IPS-15b (cell line): Measurements from ENCODE around the gene YPEL5.

Source experiments
- H3K27me3 ChIP-seq: one replicate; pipeline ENCODE4 v1.6.1; 2013; ENCODE audit warnings: low read length; ENCODE audit not compliant: control insufficient read depth, insufficient read depth
- H3K36me3 ChIP-seq: one replicate; pipeline ENCODE4 v1.6.1; 2013; ENCODE audit warnings: low read length; ENCODE audit not compliant: control insufficient read depth, insufficient read depth
- H3K4me1 ChIP-seq: one replicate; pipeline ENCODE4 v1.6.1; 2013; ENCODE audit warnings: mild to moderate bottlenecking, low read length; ENCODE audit not compliant: control insufficient read depth, insufficient read depth
- H3K4me3 ChIP-seq: one replicate; pipeline ENCODE4 v1.5.1; 2013; ENCODE audit warnings: low read depth, low read length
- H3K9ac ChIP-seq: one replicate; pipeline ENCODE4 v1.6.1; 2013; ENCODE audit warnings: low read depth, mild to moderate bottlenecking, low read length
- H3K9me3 ChIP-seq: one replicate; pipeline ENCODE4 v1.6.1; 2013; ENCODE audit warnings: mild to moderate bottlenecking, low read length; ENCODE audit not compliant: control insufficient read depth, insufficient read depth

The YPEL5 gene

DNA sequence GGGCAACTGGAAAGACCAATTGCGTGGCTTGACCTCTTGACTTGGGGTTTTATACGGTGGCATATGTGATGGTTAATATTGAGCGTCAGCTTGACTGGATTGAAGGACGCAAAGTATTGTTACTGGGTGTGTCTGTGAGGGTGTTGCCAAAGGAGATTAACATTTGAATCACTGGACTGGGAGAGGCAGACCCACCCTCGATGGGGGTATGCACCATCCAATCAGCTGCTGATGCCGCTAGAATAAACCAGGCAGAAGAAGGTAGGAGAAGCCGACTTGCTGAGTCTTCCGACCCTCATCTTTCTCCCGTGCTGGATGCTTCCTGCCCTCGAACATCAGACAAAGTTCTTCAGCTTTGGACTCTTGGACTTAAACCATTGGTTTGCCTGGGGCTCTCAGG lies 34.2 kb upstream of the YPEL5 start:
- Histone ChIP-seq H3K36me3 (no peaks in the 10 kb centered on the region), H3K9ac (no peak overlapping the region), H3K27me3 (no peaks in the 10 kb centered on the region), H3K4me1 (no peaks in the 10 kb centered on the region), H3K4me3 (no peak overlapping the region), H3K9me3 (no peaks in the 10 kb centered on the region)

DNA sequence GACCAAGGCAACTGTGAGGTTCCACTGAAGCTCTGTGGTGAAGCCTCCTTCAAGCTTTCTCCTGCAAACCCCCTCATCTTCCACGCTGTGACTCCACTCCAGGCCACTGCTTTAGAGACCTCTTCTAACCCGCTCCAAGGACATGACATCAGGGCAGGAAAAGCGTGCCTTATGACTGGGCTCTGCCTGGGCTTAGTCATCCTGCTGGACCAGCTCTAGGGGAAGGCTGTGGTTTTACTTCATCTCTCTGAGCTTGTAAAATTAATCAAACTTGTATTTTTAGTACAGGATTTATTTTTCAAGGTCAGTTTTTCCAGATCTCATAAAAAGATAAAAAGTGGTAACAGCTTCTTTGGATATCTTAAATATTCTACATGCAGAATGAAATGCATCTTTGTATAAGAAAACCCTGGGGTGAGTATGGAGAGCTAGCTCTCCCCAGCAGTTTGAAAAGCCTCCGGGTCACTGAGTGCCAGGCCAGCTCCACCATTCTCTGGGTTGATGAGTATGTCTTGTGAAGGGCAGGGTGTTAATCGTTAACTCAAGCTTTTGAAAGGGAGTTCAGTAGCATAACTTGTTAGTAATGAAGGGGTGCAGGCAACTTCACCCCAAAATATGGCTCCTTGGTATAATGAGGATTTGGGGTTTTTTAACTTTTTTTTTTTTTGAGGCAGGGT lies 33.1 kb upstream of the YPEL5 start:
- Histone ChIP-seq H3K27me3 (no peaks in the 10 kb centered on the region), H3K9me3 (no peaks in the 10 kb centered on the region), H3K9ac (no peak overlapping the region), H3K4me3 (no peak overlapping the region), H3K36me3 (no peaks in the 10 kb centered on the region), H3K4me1 (no peaks in the 10 kb centered on the region)

DNA sequence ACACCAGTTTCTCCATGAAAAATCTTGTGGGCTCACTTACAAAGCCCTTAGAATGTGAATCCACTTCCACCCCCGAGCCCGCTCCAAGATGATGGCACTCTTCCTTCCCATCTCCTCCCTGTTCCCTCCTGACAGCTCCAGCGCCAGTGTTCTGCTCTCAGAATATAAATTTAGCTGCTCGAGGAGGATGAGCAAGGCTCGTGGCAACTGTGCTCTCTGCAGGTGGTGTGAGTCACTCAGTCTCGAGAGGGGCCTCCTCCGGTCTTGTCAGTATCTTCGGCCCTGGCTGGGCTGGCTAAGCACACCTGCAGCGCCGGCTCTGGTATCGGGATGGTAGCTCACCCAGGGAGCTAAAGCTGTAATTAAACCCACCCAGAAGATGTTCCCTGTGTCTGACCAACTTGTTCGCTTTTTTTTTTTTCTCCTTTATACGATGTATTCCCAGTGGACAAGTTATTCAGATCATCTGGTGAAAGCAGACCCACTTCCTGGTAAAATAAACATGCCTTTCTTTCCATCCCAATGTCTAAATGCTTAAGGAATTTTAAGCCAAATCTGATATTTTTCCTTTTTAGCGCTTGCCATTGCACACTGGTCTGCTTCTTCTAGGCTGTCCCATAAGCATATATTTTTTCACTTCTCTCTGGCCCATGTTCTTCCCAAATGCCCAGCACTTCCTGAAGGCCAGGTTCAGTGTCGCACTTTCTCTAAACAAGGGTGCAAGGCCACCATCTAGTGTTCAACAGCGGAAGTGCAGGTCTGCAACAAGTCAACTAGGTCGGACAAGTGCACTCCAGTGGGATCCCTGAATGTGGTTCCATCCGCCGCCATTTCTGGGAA lies 31.4 kb upstream of the YPEL5 start:
- Histone ChIP-seq H3K9me3 (no peaks in the 10 kb centered on the region), H3K9ac (no peak overlapping the region), H3K4me3 (no peak overlapping the region), H3K27me3 (no peaks in the 10 kb centered on the region), H3K4me1 (no peaks in the 10 kb centered on the region), H3K36me3 (no peaks in the 10 kb centered on the region)

DNA sequence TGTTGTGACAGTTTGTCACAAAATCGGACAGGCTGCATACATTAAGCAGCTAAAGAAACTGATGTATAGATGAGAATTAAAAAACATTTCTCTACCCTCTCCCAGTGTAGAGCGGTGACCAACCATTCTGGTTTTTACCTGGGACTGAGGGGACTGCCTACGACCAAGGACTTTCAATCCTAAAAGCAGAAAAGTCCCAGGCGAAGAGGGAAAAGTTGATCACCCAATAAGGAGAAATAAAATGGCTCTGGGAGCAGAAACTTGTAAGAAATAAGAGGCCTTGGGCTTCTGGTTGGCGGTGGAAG lies 30.9 kb upstream of the YPEL5 start:
- Histone ChIP-seq H3K9ac (no peak overlapping the region), H3K4me3 (no peak overlapping the region), H3K27me3 (no peaks in the 10 kb centered on the region), H3K9me3 (no peaks in the 10 kb centered on the region), H3K36me3 (no peaks in the 10 kb centered on the region), H3K4me1 (no peaks in the 10 kb centered on the region)

DNA sequence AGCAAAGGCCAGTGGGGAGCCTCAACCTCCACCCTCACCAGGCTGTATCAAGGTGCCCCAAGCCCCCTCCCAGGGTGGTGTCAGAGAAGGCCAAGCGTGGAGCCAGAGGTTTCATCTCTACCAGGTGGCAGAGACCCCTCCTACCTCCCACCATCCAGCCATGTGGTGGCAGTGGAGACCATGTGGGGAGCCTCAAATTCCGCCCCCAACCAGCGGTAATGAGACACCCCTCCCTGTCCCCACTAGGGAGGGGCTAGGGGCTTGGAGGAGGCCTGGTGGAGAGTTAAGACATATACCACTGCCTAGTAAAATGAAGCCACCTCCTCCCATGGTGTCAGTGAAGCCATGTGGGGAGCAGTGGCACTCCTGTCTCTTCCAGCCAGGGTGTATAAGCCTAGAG lies 24.4 kb upstream of the YPEL5 start:
- no peak overlapping the region for H3K4me3 ChIP-seq
- no peaks in the 10 kb centered on the region for H3K27me3 ChIP-seq
- no peaks in the 10 kb centered on the region for H3K4me1 ChIP-seq
- no peak overlapping the region for H3K9ac ChIP-seq
- H3K36me3 ChIP-seq = no peaks in the 10 kb centered on the region
- H3K9me3 ChIP-seq = no peaks in the 10 kb centered on the region

DNA sequence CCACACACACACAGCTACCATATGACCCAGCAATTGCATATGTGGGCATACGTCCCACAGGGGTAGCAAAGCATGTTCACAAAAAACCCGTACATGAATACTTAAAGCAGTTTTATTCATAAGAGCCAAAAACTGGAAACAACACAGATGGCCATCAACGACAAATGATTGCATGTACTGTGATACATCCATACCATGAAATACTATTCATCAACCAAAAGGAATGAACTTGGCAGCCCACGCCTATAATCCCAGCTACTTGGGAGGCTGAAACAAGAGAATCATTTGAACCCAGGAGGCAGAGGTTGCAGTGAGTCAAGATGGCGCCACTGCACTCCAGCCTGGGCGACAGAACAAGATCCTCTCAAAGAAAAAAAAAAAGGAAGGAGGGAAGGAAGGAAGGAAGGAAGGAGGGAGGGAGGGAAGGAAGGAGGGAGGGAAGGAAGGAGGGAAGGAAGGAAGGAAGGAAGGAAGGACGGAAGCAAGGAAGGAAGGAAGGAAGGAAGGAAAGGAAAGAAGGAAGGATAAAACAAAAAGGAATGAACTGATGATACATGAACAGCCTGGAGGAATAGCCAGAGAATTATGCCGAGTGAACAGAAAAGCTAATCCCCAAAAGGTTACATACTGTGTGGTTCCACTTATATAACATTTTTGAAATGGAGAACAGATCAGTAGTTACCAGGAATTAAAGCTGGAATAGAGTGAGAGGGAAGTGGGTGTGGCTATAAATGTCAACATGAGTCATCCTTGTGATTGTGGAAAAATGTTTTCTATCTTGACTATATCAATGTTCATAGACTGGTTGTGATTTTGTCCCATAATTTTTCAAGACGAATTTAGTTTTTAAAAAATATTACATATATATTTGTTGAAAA lies 19.6 kb upstream of the YPEL5 start:
- H3K9ac ChIP-seq = no peak overlapping the region
- H3K4me3 ChIP-seq = no peak overlapping the region
- no peaks in the 10 kb centered on the region for H3K36me3 ChIP-seq
- no peaks in the 10 kb centered on the region for H3K9me3 ChIP-seq
- H3K4me1 ChIP-seq = no peaks in the 10 kb centered on the region
- no peaks in the 10 kb centered on the region for H3K27me3 ChIP-seq

DNA sequence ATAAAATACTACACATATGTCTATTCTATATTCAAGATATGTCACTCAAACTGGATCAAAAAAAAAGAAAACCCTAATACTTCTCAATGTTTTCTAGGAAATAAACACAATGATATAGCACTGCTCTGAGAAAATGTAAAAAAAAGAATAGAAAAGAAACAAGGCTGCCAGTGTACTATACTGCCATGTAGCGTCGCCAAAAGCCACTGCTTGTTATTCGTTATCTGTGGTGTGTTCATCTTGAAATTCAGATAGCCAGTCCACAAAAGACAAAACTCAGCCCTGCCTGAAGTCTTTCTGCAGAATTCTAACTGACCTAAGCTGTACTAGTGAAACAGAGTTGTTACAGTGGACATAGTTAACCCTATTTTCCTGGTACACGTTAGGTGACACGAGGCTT lies 12.2 kb upstream of the YPEL5 start:
- H3K9me3 ChIP-seq = no peaks in the 10 kb centered on the region
- H3K36me3 ChIP-seq = no peaks in the 10 kb centered on the region
- no peak overlapping the region for H3K9ac ChIP-seq
- H3K27me3 ChIP-seq = no peaks in the 10 kb centered on the region
- H3K4me3 ChIP-seq = no peak overlapping the region
- no peaks in the 10 kb centered on the region for H3K4me1 ChIP-seq

DNA sequence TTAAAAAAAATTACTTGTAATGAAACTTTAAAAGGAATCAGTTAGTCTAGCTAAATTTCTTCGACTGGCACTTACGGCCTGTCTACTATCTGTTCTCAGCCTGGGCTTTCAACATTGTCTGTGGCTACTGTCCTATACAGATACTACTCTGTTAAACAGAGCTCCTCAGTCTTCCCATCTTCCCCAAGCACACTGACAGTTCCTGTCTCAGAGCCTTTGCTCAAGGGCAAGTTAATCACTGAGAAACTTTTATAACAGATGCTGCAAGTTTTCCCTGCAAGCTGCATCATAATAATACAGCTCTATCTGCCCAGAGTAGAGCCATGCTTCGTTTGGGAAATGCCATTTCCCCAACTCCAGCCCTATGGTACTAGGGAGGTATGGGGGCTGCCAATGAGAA lies 11.3 kb upstream of the YPEL5 start:
- Histone ChIP-seq H3K9ac (no peak overlapping the region), H3K4me3 (no peak overlapping the region), H3K36me3 (no peaks in the 10 kb centered on the region), H3K9me3 (no peaks in the 10 kb centered on the region), H3K27me3 (no peaks in the 10 kb centered on the region), H3K4me1 (no peaks in the 10 kb centered on the region)

DNA sequence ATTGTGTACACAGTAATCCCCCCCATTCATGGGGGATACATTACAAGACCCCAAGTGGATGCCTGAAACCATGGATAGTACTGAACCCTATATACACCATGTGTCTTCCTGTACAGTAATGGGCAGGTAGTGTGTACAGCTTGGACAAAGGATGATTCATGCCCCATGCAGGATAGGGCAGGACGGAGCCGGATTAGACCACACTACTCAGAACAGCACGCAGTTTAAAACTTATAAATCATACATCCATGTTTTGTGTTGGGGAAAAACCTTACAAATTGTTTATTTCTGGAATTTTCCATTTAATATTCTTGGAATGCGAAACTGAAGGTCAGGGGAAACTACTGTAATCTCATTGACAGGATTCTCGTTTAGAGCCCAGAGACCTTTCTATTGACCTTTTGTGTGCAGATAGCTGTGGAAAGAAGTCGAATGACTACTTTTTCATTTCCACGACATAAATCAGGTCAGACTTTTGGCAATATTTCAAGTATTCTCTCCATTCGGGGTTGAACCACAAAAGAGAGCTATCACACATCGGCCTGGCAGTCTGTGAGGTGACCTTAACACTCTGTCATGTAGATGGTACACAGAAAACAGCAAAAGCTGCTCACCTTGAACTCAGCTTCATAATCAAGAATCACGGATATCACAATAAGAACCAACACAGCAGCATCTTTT lies 9.9 kb upstream of the YPEL5 start:
- Histone ChIP-seq H3K9me3 (no peaks in the 10 kb centered on the region), H3K36me3 (no peaks in the 10 kb centered on the region), H3K27me3 (no peaks in the 10 kb centered on the region), H3K4me1 (no peaks in the 10 kb centered on the region), H3K4me3 (no peak overlapping the region), H3K9ac (no peak overlapping the region)

DNA sequence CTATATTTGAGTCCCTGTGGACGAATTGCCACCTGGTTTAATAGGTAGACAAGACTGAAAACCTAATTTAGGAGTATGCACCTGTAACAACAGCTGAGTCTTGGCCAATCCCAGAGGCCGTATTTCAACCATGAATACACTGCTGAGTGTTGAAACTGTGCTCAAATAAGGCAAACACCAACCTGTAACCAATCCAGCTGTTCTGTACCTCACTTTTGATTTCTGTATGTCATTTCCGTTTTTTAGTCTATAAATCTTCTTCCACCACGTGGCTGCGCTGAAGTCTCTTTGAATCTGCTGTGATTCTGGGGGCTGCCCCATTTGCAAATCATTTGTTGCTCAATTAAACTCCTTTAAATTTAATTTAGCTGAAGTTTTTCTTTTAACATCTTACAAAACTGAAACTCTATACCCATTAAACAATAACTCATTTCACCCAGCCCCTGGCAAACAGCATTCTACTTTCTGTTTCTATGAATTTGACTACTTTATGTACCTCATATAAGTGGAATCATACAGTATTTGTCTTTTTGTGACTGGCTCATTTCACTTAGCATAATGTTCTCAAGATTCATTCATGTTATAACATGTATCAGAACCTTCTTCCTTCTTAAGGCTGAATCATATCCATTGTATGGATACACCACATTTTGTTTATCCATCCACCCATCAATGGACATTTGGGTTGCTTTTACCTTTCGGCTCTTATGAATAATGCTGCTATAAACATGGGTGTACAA lies 7.5 kb upstream of the YPEL5 start:
- Histone ChIP-seq H3K27me3 (no peaks in the 10 kb centered on the region), H3K36me3 (no peaks in the 10 kb centered on the region), H3K9ac (no peak overlapping the region), H3K4me3 (no peak overlapping the region), H3K4me1 (no peaks in the 10 kb centered on the region), H3K9me3 (no peaks in the 10 kb centered on the region)

DNA sequence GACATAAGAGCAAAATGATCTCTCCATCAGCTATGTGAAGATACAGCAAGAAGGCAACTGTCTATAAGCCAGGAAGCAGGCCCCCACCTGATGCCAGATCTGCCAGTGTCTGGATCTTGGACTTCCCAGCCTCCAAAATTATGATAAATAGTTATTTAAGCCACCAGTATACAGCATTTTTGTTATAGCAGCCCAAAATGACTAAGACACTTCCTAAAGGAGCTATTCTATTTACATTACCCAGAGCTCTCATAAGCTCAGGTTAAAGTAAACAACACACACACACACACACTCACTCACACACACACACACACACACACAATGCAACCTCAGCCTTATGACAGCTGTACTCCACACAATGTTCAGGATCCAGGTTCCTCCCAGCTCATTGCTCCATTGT lies 5.7 kb upstream of the YPEL5 start:
- Histone ChIP-seq H3K4me3 (no peak overlapping the region), H3K27me3 (peaks cover 5% of the 10 kb centered on the region), H3K9ac (no peak overlapping the region), H3K36me3 (no peaks in the 10 kb centered on the region), H3K9me3 (no peaks in the 10 kb centered on the region), H3K4me1 (peaks cover 3% of the 10 kb centered on the region)
